Ovary (tissue), 9 donors: Measurements from ENCODE around the gene TOMM20. TPM values are rescaled to one million over a fixed set of nuclear protein-coding genes. Genes with fewer than 3 reads are reported as not detected.

Experiments
- DNase-seq, 5 donors: peaks; one replicate each; pipeline ENCODE4 v3.0.0-alpha.2; 2019 to 2020
- H3K27ac ChIP-seq, 2 donors: fragments of 200-600 bp; one replicate each; pipeline versions ENCODE4 v1.5.1 to v1.8.0; 2019 to 2022
- H3K27me3 ChIP-seq: fragments of 200-600 bp; one replicate; pipeline ENCODE4 v1.8.0; 2022
- H3K36me3 ChIP-seq: fragments of 200-600 bp; sonication (generic); one replicate; pipeline ENCODE4 v1.5.1; 2019
- H3K4me1 ChIP-seq: one replicate; pipeline ENCODE4 v1.8.1; 2013; ENCODE audit warnings: mild to moderate bottlenecking, moderate library complexity; ENCODE audit not compliant: insufficient read depth
- H3K4me3 ChIP-seq: fragments of 200-600 bp; sonication (generic); one replicate; pipeline ENCODE4 v1.5.1; 2017
- H3K9me3 ChIP-seq, 2 donors: fragments of 200-600 bp in 1 of 2; sonication (generic) in 1 of 2; one replicate each; pipeline versions ENCODE4 v1.5.1 to v1.8.1; 2013 to 2019; ENCODE audit warnings: mild to moderate bottlenecking in 1 of 2, moderate library complexity in 1 of 2
- EP300 ChIP-seq: sonication (generic); formaldehyde crosslinking; IDR thresholded peaks from one replicate; pipeline ENCODE4 v1.6.1; 2017; ENCODE audit warnings: antibody characterized with exemption
- POLR2A ChIP-seq: fragments of 450-650 bp; IDR thresholded peaks from one replicate; pipeline ENCODE4 v1.6.1; 2017; ENCODE audit warnings: antibody characterized with exemption, mild to moderate bottlenecking, moderate library complexity
- WGBS, 3 donors: extraction: QIAGEN DNeasy Blood & Tissue Kit in 1 of 3; methylation state at CpG; one replicate each; pipeline versions ENCODE4 v1.1.5 to v1.1.7; 2013 to 2017; 5-methylcytosine and 5-hydroxymethylcytosine counted together
- intact Hi-C, 4 donors: fragments of 100-400 bp; cut with DNase I; formaldehyde crosslinking; loops; one replicate each; pipeline versions ENCODE4 v1.11.0 to v1.15.1; 2022 to 2023
- polyA plus RNA-seq, 2 donors: library from polyadenylated mRNA; stranded (reverse); fragments of 200-250 nt in 1 of 2; fragments of 350-450 nt in 1 of 2; fragmentation: Illumina TruSeq in 1 of 2; extraction: RNeasy Lipid Tissue Mini Kit (QIAGEN cat#74804) in 1 of 2; gene quantifications; one replicate each; pipeline ENCODE4 v1.2.3, GENCODE V29; 2013 to 2014
- total RNA-seq, 7 donors: library from RNA; depleted of rRNA in 2 of 7; stranded (reverse); fragments of >200 nt in 2 of 7; fragmentation: NEBNext Ultra II Directional in 3 of 7; extraction: Animal tissue kit (Norgen Biotek cat#: 25700) in 3 of 7; gene quantifications; one replicate each; pipeline versions ENCODE4 v1.1.0 to v1.2.4, GENCODE V29; 2016 to 2023
- TF ChIP-seq, protein P1 (sequence below), 3 donors: fragments of 450-650 bp in 2 of 3; fragments of 200-600 bp in 1 of 3; IDR thresholded peaks; one replicate each; pipeline versions ENCODE4 v1.5.1 to v1.8.0; 2016 to 2022; ENCODE audit warnings: antibody characterized with exemption in 3 of 3, mild to moderate bottlenecking in 1 of 3
- donor health status: DM: no; HTN: no; CAD: no; lungs with moderate emphysema.
- donor health status: DM: no; HTN: no; CAD: no.
- donor health status: Bipolar disorder and iron deficiency.
- donor health status: DM: yes; HTN: yes; CAD: no.
- donor health status: DM: no; HTN: no; CAD: no.
- donor health status: DM: yes; HTN: yes; CAD: no.

Gene TOMM20
- total and polyA plus RNA-seq, 9 donors, result 104 to 153 (median 120) TPM

DNA sequence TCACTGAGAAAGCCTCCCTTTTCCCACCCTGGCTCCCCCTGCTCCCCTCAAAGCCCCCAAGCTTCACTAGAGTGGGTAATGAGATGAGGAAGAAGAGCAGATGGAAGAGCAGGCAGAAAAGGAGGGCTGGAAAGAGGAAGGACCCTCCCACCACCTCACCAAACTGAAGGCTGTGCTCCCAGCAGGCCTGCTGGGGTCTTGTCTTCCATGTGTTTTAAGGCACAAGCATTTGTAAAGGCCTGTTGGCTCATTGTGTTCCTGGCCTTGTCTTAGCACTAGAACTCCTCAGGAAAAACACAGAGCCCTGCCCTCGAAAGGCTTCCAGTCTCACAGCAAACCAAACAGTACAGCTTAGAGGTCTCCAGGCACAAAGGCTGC, 51.5 kb downstream of the TOMM20 start:
- intact Hi-C loops, result loop anchor here in 3 of 4 donors (5.0 to 10.0 kb wide), 4 partner anchors 80 to 342 kb away; no protein-coding TSS in a partner anchor
- no peaks in the 10 kb centered on the region for H3K27me3 ChIP-seq
- H3K9me3 ChIP-seq, result no peaks in the 10 kb centered on the region
- H3K4me3 ChIP-seq, result no peak overlapping the region
- TF ChIP-seq EP300, result no peak
- TF ChIP-seq, protein P1, sequence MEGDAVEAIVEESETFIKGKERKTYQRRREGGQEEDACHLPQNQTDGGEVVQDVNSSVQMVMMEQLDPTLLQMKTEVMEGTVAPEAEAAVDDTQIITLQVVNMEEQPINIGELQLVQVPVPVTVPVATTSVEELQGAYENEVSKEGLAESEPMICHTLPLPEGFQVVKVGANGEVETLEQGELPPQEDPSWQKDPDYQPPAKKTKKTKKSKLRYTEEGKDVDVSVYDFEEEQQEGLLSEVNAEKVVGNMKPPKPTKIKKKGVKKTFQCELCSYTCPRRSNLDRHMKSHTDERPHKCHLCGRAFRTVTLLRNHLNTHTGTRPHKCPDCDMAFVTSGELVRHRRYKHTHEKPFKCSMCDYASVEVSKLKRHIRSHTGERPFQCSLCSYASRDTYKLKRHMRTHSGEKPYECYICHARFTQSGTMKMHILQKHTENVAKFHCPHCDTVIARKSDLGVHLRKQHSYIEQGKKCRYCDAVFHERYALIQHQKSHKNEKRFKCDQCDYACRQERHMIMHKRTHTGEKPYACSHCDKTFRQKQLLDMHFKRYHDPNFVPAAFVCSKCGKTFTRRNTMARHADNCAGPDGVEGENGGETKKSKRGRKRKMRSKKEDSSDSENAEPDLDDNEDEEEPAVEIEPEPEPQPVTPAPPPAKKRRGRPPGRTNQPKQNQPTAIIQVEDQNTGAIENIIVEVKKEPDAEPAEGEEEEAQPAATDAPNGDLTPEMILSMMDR (IDR thresholded peaks at IDR 0.05), result no peak
- no peak for TF ChIP-seq POLR2A
- H3K27ac ChIP-seq, result no peak overlapping the region
- H3K36me3 ChIP-seq, result no peaks in the 10 kb centered on the region
- DNase-seq, result no peak
- peaks cover 11% of the 10 kb centered on the region for H3K4me1 ChIP-seq
- 83 to 100% (median 100%) methylated on average over 1 of the region's 1 CpG for WGBS, 3 donors

DNA sequence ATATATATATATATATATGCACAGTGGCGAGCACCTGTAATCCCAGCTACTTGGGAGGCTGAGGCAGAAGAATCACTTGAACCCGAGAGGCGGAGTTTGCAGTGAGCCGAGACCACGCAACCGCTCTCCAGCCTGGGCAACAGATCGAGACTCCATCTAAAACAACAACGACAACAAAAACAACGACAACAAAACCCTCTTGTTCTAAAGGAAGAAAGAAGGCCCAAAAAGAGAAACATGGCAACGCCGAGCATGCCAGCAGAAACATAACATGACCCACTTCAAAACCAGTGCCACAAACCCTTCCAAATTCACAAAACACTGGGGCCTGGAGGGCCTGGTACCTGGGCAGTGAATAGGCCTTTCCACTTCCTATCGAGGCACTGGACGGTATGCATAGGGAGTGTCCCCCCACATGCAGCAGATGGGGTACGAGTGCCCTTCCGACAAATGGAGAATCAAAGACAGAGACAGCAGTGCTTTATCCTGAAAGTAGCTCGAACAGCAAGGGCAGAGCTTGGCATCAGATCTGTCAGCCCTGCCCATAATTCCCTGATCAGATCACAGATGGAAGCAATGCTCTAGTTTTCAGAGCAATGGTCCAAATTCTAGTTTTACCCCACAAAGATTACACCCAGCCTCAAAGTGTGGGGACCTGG, 52.0 kb downstream of the TOMM20 start:
- DNase-seq, result no peak
- no peak overlapping the region for H3K4me3 ChIP-seq
- H3K27ac ChIP-seq, result no peak overlapping the region
- H3K4me1 ChIP-seq, result peaks cover 11% of the 10 kb centered on the region
- no peaks in the 10 kb centered on the region for H3K9me3 ChIP-seq
- no peaks in the 10 kb centered on the region for H3K36me3 ChIP-seq
- 96 to 98% (median 96%) methylated on average over 16 of the region's 16 CpGs for WGBS, 3 donors
- H3K27me3 ChIP-seq, result no peaks in the 10 kb centered on the region
- intact Hi-C loops, result loop anchor here in 3 of 4 donors (5.0 to 10.0 kb wide), 4 partner anchors 79 to 342 kb away; no protein-coding TSS in a partner anchor
- no peak for TF ChIP-seq EP300
- TF ChIP-seq POLR2A, result no peak
- TF ChIP-seq, protein P1 (IDR thresholded peaks at IDR 0.05), result no peak

DNA sequence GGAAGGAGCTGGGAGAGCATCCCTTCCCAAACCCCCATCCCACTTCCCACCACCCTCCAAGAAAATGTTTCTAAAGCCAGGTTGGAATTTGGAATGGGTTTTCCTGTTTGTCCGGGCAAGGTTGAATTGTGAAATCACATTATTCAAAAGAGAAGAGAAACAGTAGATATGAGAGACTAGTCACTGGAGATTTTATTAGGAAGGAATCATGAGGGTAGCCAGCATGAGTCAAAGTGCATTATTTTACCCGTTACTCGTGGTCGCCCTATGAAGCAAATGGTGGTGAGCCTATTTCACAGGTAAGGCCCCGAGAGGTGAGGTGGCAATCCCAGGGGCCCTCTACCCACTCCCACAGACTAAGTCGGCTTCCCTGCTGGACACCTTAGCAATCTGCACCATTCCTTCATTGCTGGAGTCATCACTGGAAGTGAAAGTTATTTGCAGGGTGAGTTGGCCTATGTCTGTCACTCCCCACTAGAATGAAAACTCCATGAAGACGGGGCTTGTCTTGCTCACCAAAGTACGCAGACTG, 52.8 kb downstream of the TOMM20 start:
- H3K4me3 ChIP-seq, result no peak overlapping the region
- H3K27ac ChIP-seq, result peak overlapping the region in 1 of 2 donors; percentile 68
- H3K4me1 ChIP-seq, result peaks cover 11% of the 10 kb centered on the region
- DNase-seq, result no peak
- WGBS, 3 donors, result 41 to 49% (median 48%) methylated on average over 8 of the region's 8 CpGs
- intact Hi-C loops, result loop anchor here in 3 of 4 donors (5.0 to 10.0 kb wide), 4 partner anchors 79 to 341 kb away; no protein-coding TSS in a partner anchor
- no peak for TF ChIP-seq EP300
- TF ChIP-seq, protein P1 (IDR thresholded peaks at IDR 0.05), result peak in 1 of 3 donors; percentile 22
- no peaks in the 10 kb centered on the region for H3K9me3 ChIP-seq
- H3K27me3 ChIP-seq, result no peaks in the 10 kb centered on the region
- H3K36me3 ChIP-seq, result no peaks in the 10 kb centered on the region

DNA sequence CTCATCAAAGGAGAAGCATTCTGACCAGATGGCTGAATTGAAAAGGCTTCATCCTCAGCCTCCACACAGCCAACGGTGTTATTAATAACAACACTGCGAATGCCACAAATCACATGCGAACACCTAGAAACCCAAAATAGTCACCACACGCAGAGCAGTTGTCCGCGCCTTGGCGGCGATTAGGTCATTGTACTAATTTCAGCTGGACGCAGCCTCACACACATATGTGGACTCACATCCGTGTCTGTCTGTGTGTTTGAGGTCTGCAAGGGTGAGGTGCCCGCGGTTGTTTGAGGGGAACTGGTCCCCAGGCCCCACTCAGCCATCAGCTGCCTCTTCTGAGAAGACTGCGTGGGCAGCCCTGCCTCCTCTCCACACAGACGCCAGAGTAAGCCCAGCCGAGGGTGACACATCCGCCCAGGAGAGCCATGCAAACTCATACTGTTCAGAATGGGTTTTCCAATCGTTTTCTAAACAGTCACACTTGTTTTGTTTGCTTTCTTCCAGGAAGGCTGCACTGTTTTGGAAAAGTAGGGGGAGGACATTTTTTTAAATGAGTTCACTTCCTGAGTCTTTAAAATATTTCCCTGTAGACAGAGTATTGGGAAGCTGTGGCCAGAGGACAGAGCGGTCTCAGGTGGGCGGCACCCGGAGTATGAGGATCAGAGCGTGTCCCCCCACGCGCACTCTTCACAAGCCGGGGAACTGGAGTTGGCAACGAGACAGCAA, 53.4 kb downstream of the TOMM20 start:
- DNase-seq, result peak; percentile 69 to 79 (median 73)
- no peaks in the 10 kb centered on the region for H3K9me3 ChIP-seq
- H3K4me3 ChIP-seq, result no peak overlapping the region
- 21 to 30% (median 23%) methylated on average over 25 of the region's 25 CpGs for WGBS, 3 donors
- no peaks in the 10 kb centered on the region for H3K36me3 ChIP-seq
- intact Hi-C loops, result loop anchor here in 3 of 4 donors (5.0 to 10.0 kb wide), 4 partner anchors 78 to 340 kb away; no protein-coding TSS in a partner anchor
- H3K27me3 ChIP-seq, result no peaks in the 10 kb centered on the region
- TF ChIP-seq EP300, result peak; percentile 45
- TF ChIP-seq POLR2A, result no peak
- TF ChIP-seq, protein P1 (IDR thresholded peaks at IDR 0.05), result no peak
- peak overlapping the region; percentile 32 to 68 for H3K27ac ChIP-seq
- H3K4me1 ChIP-seq, result peaks cover 11% of the 10 kb centered on the region
